Gastrocnemius medialis (tissue), 4 donors: Measurements from ENCODE around the gene SLC6A6. TPM values are rescaled to one million over a fixed set of nuclear protein-coding genes. Genes with fewer than 3 reads are reported as not detected.

Source experiments
- ATAC-seq, 2 donors: fragments of 150-250 bp; one replicate each; pipeline ENCODE4 v1.9.1; 2016
- DNase-seq, 2 donors: peaks; one replicate each; pipeline ENCODE4 v3.0.0-alpha.2; 2019
- H3K27ac ChIP-seq, 4 donors: fragments of 200-600 bp; sonication (generic); 1 replicate in 1 of 4; 2 replicates in 3 of 4; pipeline ENCODE4 v1.5.1; 2016 to 2018; ENCODE audit warnings: mild to moderate bottlenecking in 2 of 4, moderate library complexity in 1 of 4
- H3K27me3 ChIP-seq, 3 donors: fragments of 200-600 bp; sonication (generic) in 2 of 3; 1 replicate in 1 of 3; 2 replicates in 2 of 3; pipeline versions ENCODE4 v1.5.1 to v1.6.0; 2016 to 2019; ENCODE audit warnings: mild to moderate bottlenecking in 1 of 3, moderate library complexity in 1 of 3
- H3K36me3 ChIP-seq, 2 donors: fragments of 200-600 bp; sonication (generic) in 1 of 2; one replicate each; pipeline ENCODE4 v1.5.1; 2017 to 2018
- H3K4me1 ChIP-seq, 2 donors: fragments of 200-600 bp; sonication (generic) in 1 of 2; one replicate each; pipeline ENCODE4 v1.5.1; 2016 to 2017; ENCODE audit warnings: mild to moderate bottlenecking in 2 of 2
- H3K4me3 ChIP-seq, 4 donors: fragments of 200-600 bp; sonication (generic) in 3 of 4; 1 replicate in 1 of 4; 2 replicates in 3 of 4; pipeline ENCODE4 v1.5.1; 2016 to 2019; ENCODE audit warnings: mild to moderate bottlenecking in 2 of 4
- H3K9me3 ChIP-seq, 3 donors: fragments of 200-600 bp; sonication (generic) in 2 of 3; 1 replicate in 1 of 3; 2 replicates in 2 of 3; pipeline ENCODE4 v1.5.1; 2016 to 2019
- POLR2A ChIP-seq, 2 donors: fragments of 450-650 bp; IDR thresholded peaks; one replicate each; pipeline ENCODE4 v1.6.1; 2017; ENCODE audit warnings: antibody characterized with exemption in 2 of 2, mild to moderate bottlenecking in 2 of 2, moderate library complexity in 2 of 2
- in situ Hi-C, 4 donors: fragments of 200-750 bp; cut with MboI; loops; one replicate each; pipeline versions ENCODE4 v1.15.0 to v1.8.0; 2017; ENCODE audit warnings: low sequenced_read_pairs in 4 of 4
- intact Hi-C: fragments of 100-400 bp; cut with DNase I; formaldehyde crosslinking; loops from one replicate; pipeline ENCODE4 v1.15.1; 2023; ENCODE audit warnings: low total_unique reads
- total RNA-seq, 4 donors: library from RNA; depleted of rRNA; stranded (reverse); fragments of >200 nt; gene quantifications; one replicate each; pipeline versions ENCODE4 v1.1.0 to v1.2.3, GENCODE V29; 2016
- TF ChIP-seq, protein P1 (sequence below), 5 experiments: fragments of 450-650 bp in 3 of 5; fragments of 200-600 bp in 2 of 5; sonication (generic) in 2 of 5; IDR thresholded peaks in 4 of 5; conservative IDR thresholded peaks in 1 of 5; 1 replicate in 4 of 5; 2 replicates in 1 of 5; pipeline ENCODE4 v1.5.1; 2016 to 2019; ENCODE audit warnings: antibody characterized with exemption in 5 of 5, mild to moderate bottlenecking in 3 of 5, moderate library complexity in 3 of 5

SLC6A6 gene
- total RNA-seq, 4 donors from 2014 or later: 42.1 to 119 (median 88.7) TPM

DNA sequence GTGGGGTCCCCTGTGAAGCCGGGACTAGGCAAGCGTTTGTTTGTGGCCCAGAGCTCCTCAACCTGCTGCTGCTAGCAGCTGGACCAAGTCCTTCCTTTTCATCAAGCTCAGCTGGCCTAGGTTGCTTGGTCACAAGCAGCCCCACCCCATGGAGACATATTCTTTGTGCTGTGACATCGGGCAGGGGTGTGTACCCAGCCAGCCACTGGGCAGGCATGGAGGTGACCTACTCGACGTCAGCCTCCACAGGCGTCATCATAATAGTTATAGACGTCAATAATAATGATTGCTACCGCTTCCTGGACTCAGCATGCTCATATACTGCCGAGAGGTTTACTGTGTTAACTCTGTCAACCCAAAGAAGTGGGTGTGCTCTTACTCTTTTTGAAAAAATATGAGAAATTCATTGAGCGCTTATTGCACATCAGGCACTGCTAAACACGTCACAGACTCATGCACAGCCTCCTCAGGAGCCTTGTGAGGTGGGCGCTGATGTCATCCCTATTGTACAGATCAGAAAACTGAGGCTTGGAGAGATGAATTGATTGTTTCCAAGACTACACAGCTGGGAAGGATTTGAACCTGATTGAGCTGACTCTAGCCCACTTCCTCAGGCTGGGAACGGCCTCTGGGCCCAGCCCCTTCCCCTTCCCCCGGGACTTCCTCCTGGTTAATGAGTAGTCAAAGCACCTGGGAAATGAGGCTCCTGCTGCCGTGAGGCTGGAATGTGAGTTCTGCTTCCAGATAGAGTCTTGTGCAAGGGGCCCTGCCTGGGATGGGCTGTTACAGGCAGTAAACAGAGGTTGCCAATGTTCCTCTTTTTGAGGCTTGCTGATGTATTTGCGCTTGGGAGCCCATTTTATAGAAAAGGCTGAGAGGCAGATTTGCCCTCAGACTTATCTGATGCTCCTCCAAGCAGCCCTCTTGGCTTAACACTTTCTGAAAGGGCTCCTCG lies 16.2 kb downstream of the SLC6A6 start:
- no peak overlapping the region for H3K27ac ChIP-seq
- intact Hi-C loops: no loop called here
- DNase-seq (no peak), ATAC-seq (peak in 1 of 2 donors; percentile 4)
- peaks cover 0 to 33% of the 10 kb centered on the region in 2 donors for H3K36me3 ChIP-seq
- no peak overlapping the region for H3K4me3 ChIP-seq
- no peak for TF ChIP-seq POLR2A (IDR thresholded peaks at IDR 0.05)
- TF ChIP-seq, protein P1, sequence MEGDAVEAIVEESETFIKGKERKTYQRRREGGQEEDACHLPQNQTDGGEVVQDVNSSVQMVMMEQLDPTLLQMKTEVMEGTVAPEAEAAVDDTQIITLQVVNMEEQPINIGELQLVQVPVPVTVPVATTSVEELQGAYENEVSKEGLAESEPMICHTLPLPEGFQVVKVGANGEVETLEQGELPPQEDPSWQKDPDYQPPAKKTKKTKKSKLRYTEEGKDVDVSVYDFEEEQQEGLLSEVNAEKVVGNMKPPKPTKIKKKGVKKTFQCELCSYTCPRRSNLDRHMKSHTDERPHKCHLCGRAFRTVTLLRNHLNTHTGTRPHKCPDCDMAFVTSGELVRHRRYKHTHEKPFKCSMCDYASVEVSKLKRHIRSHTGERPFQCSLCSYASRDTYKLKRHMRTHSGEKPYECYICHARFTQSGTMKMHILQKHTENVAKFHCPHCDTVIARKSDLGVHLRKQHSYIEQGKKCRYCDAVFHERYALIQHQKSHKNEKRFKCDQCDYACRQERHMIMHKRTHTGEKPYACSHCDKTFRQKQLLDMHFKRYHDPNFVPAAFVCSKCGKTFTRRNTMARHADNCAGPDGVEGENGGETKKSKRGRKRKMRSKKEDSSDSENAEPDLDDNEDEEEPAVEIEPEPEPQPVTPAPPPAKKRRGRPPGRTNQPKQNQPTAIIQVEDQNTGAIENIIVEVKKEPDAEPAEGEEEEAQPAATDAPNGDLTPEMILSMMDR (IDR thresholded peaks at IDR 0.05 in 4 of 5, conservative IDR thresholded peaks at IDR 0.05 in 1 of 5): no peak
- peaks cover 5 to 21% of the 10 kb centered on the region in 2 donors for H3K4me1 ChIP-seq
- in situ Hi-C loops: no loop called here
- H3K27me3 ChIP-seq: no peaks in the 10 kb centered on the region
- H3K9me3 ChIP-seq: no peaks in the 10 kb centered on the region

DNA sequence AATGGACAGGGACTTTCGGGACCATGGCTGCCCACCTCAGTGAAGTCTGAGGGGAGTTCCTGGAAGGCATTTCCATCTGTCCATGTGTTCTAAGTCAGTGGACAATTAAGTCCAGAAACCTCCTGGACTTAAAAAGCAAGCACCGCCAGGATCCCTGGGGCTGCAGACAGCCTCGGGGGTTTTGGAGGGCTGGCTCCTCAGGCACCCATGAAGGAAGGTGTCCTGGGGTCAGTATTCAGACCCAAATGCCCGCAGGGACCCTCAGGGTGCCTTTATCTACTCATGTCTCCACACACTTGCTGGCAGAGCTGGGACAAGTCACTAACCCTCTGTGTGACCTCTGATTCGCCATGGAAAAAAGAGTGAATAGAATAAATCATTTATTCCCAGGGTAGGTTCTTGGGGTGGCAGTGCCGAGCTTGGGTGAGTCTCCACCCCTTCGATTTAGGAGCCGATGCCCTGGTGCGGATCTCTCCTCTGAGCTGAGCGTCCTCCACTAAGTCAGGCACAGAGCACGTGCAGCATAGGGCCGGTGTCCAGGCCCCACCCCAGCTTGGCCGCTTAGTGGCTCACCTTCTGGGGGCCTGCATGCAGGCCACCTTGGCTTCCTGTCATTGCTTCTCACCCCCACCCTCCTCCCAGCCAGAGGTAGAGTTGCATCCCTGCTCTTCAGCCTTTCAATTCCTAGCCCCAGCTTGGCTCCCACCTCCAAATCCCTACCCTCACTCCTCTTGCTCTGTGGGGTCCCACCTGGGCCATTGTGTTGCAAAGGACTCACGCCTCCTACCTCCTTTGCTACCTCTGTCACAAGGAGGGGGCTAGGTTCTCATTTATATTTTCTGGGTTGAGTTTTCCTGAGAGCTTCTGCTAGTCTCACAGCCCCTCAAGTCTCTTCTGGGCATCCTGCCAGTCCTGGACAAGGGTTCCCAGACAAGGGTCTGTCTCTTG lies 19.9 kb downstream of the SLC6A6 start:
- Histone ChIP-seq H3K9me3 (no peaks in the 10 kb centered on the region), H3K36me3 (peaks cover 0 to 15% of the 10 kb centered on the region in 2 donors), H3K4me3 (no peak overlapping the region), H3K27me3 (no peaks in the 10 kb centered on the region), H3K27ac (peak overlapping the region in 3 of 4 donors; percentile 73 to 85 (median 75)), H3K4me1 (peaks cover 33 to 42% of the 10 kb centered on the region in 2 donors)
- intact Hi-C loops: no loop called here
- no peak for TF ChIP-seq POLR2A (IDR thresholded peaks at IDR 0.05)
- TF ChIP-seq, protein P1 (IDR thresholded peaks at IDR 0.05 in 4 of 5, conservative IDR thresholded peaks at IDR 0.05 in 1 of 5): no peak
- in situ Hi-C loops: no loop called here
- DNase-seq: no peak
- no peak for ATAC-seq

DNA sequence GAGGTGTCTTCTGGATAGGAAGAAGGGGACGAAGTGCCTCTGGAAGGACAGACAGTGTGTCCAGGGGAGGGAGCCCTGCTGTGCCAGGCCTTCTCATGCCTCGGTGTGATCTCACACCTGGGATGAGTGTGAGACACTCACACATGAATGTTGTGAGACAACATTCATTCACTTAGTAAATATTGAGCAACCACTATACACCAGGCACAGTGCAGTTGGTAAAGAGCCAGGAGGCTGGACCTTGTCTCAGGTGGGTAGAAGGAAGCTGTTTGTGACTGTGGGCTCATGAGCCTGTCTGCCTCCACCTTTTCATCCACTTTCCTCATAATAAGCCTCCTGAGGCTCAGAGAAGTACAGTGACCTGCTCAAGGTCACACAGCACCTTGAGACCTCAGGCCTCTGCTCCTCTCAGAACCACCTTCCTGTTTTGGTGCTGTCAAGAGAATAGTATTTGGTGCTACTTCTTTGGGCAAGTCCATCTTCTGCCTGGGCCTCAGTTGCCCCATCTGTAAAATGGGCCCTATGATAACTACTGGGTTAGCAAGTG lies 20.9 kb downstream of the SLC6A6 start:
- peaks cover 43 to 52% of the 10 kb centered on the region in 2 donors for H3K4me1 ChIP-seq
- H3K36me3 ChIP-seq: peaks cover 0 to 6% of the 10 kb centered on the region in 2 donors
- H3K9me3 ChIP-seq: no peaks in the 10 kb centered on the region
- H3K27me3 ChIP-seq: no peaks in the 10 kb centered on the region
- no peak for DNase-seq
- no peak for ATAC-seq
- in situ Hi-C loops: no loop called here
- TF ChIP-seq, protein P1 (IDR thresholded peaks at IDR 0.05 in 4 of 5, conservative IDR thresholded peaks at IDR 0.05 in 1 of 5): no peak
- no peak for TF ChIP-seq POLR2A (IDR thresholded peaks at IDR 0.05)
- peak overlapping the region; percentile 73 to 89 (median 80) for H3K27ac ChIP-seq
- intact Hi-C loops: no loop called here
- no peak overlapping the region for H3K4me3 ChIP-seq

DNA sequence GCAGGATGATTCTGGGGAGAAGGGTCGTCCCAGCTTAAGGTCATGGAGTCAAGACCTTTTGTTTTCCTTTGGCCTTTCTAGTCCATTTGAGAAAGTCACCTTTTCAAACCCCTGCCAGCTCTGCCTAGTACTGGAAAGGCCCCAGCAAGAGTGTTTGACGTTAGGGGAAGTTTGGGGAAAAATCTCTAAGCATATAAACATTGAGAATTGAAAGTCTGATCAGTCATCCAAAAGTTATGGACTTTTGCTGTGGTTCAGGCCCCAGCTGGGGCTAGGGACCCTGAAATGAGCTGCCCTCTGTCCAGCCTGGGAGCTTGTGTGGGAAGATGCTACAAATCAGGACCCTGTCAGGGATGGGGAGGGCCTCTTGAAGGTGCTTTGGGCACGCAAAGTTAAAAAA lies 21.6 kb downstream of the SLC6A6 start:
- DNase-seq (no peak), ATAC-seq (no peak)
- Histone ChIP-seq H3K27me3 (no peaks in the 10 kb centered on the region), H3K27ac (peak overlapping the region; percentile 73 to 89 (median 80)), H3K36me3 (no peaks in the 10 kb centered on the region), H3K4me1 (peaks cover 50 to 59% of the 10 kb centered on the region in 2 donors), H3K4me3 (no peak overlapping the region), H3K9me3 (no peaks in the 10 kb centered on the region)
- TF ChIP-seq, protein P1 (IDR thresholded peaks at IDR 0.05 in 4 of 5, conservative IDR thresholded peaks at IDR 0.05 in 1 of 5): no peak
- TF ChIP-seq POLR2A (IDR thresholded peaks at IDR 0.05): no peak
- intact Hi-C loops (no loop called here), in situ Hi-C loops (no loop called here)
